Measurements from ENCODE around the gene IPPK.

Gene IPPK

GRCh38 chr9:92712767-92713166, 42.8 kb upstream of the IPPK start:
- Histone ChIP-seq H3K27me3 (ENCODE audit: low read depth, low read length) (no peaks in the 10 kb centered on the region), H3K4me1 (ENCODE audit: control insufficient read depth in 1 of 2, insufficient read depth in 2 of 2, low read length in 2 of 2) (no peaks in the 10 kb centered on the region), H3K36me3 (ENCODE audit: control insufficient read depth in 1 of 2, insufficient read depth in 2 of 2, low read length in 2 of 2) (peaks cover 49 to 67% of the 10 kb centered on the region in 2 donors), H3K4me3 (ENCODE audit: low read depth in 1 of 2, low read length in 2 of 2) (no peak overlapping the region), H3K27ac (ENCODE audit: low read length) (no peak overlapping the region), H3K9me3 (ENCODE audit: control insufficient read depth in 1 of 2, low read length in 2 of 2) (no peaks in the 10 kb centered on the region)

GRCh38 chr9:92711844-92712243, 41.9 kb upstream of the IPPK start:
- Histone ChIP-seq H3K27ac (ENCODE audit: low read length) (no peak overlapping the region), H3K36me3 (ENCODE audit: control insufficient read depth in 1 of 2, insufficient read depth in 2 of 2, low read length in 2 of 2) (peaks cover 40 to 58% of the 10 kb centered on the region in 2 donors), H3K9me3 (ENCODE audit: control insufficient read depth in 1 of 2, low read length in 2 of 2) (no peaks in the 10 kb centered on the region), H3K27me3 (ENCODE audit: low read depth, low read length) (no peaks in the 10 kb centered on the region), H3K4me1 (ENCODE audit: control insufficient read depth in 1 of 2, insufficient read depth in 2 of 2, low read length in 2 of 2) (no peaks in the 10 kb centered on the region), H3K4me3 (ENCODE audit: low read depth in 1 of 2, low read length in 2 of 2) (no peak overlapping the region)

- H3K27ac ChIP-seq (ENCODE audit: low read length), result no peak overlapping the region
- no peaks in the 10 kb centered on the region for H3K9me3 ChIP-seq (ENCODE audit: control insufficient read depth in 1 of 2, low read length in 2 of 2)
- H3K27me3 ChIP-seq (ENCODE audit: low read depth, low read length), result no peaks in the 10 kb centered on the region
- no peak overlapping the region for H3K4me3 ChIP-seq (ENCODE audit: low read depth in 1 of 2, low read length in 2 of 2)
- H3K36me3 ChIP-seq (ENCODE audit: control insufficient read depth in 1 of 2, insufficient read depth in 2 of 2, low read length in 2 of 2), result peaks cover 40 to 54% of the 10 kb centered on the region in 2 donors
- no peaks in the 10 kb centered on the region for H3K4me1 ChIP-seq (ENCODE audit: control insufficient read depth in 1 of 2, insufficient read depth in 2 of 2, low read length in 2 of 2)
These were observed 41.2 kb upstream of the IPPK start for GRCh38 chr9:92711146-92711545.

GRCh38 chr9:92710368-92710767, 40.4 kb upstream of the IPPK start:
- no peaks in the 10 kb centered on the region for H3K27me3 ChIP-seq (ENCODE audit: low read depth, low read length)
- no peak overlapping the region for H3K4me3 ChIP-seq (ENCODE audit: low read depth in 1 of 2, low read length in 2 of 2)
- H3K9me3 ChIP-seq (ENCODE audit: control insufficient read depth in 1 of 2, low read length in 2 of 2), result no peaks in the 10 kb centered on the region
- no peak overlapping the region for H3K27ac ChIP-seq (ENCODE audit: low read length)
- peaks cover 35 to 46% of the 10 kb centered on the region in 2 donors for H3K36me3 ChIP-seq (ENCODE audit: control insufficient read depth in 1 of 2, insufficient read depth in 2 of 2, low read length in 2 of 2)
- H3K4me1 ChIP-seq (ENCODE audit: control insufficient read depth in 1 of 2, insufficient read depth in 2 of 2, low read length in 2 of 2), result no peaks in the 10 kb centered on the region

- Histone ChIP-seq H3K27me3 (ENCODE audit: low read depth, low read length) (no peaks in the 10 kb centered on the region), H3K9me3 (ENCODE audit: control insufficient read depth in 1 of 2, low read length in 2 of 2) (no peaks in the 10 kb centered on the region), H3K27ac (ENCODE audit: low read length) (no peak overlapping the region), H3K4me1 (ENCODE audit: control insufficient read depth in 1 of 2, insufficient read depth in 2 of 2, low read length in 2 of 2) (no peaks in the 10 kb centered on the region), H3K36me3 (ENCODE audit: control insufficient read depth in 1 of 2, insufficient read depth in 2 of 2, low read length in 2 of 2) (peaks cover 32 to 42% of the 10 kb centered on the region in 2 donors), H3K4me3 (ENCODE audit: low read depth in 1 of 2, low read length in 2 of 2) (no peak overlapping the region)
These were observed 40.0 kb upstream of the IPPK start for GRCh38 chr9:92709954-92710353.

GRCh38 chr9:92709240-92709639, 39.3 kb upstream of the IPPK start:
- H3K9me3 ChIP-seq (ENCODE audit: control insufficient read depth in 1 of 2, low read length in 2 of 2), result no peaks in the 10 kb centered on the region
- no peak overlapping the region for H3K27ac ChIP-seq (ENCODE audit: low read length)

GRCh38 chr9:92707530-92707929, 37.6 kb upstream of the IPPK start:
- Histone ChIP-seq H3K9me3 (ENCODE audit: control insufficient read depth in 1 of 2, low read length in 2 of 2) (no peaks in the 10 kb centered on the region), H3K36me3 (ENCODE audit: control insufficient read depth in 1 of 2, insufficient read depth in 2 of 2, low read length in 2 of 2) (peaks cover 9 to 19% of the 10 kb centered on the region in 2 donors)

More at GRCh38 chr9:92709240-92709639, 39.3 kb upstream of the IPPK start:
- Histone ChIP-seq H3K4me1 (ENCODE audit: control insufficient read depth in 1 of 2, insufficient read depth in 2 of 2, low read length in 2 of 2) (no peaks in the 10 kb centered on the region), H3K4me3 (ENCODE audit: low read depth in 1 of 2, low read length in 2 of 2) (no peak overlapping the region), H3K36me3 (ENCODE audit: control insufficient read depth in 1 of 2, insufficient read depth in 2 of 2, low read length in 2 of 2) (peaks cover 25 to 35% of the 10 kb centered on the region in 2 donors), H3K27me3 (ENCODE audit: low read depth, low read length) (no peaks in the 10 kb centered on the region)

GRCh38 chr9:92706218-92706940, 36.4 kb upstream of the IPPK start:
- Histone ChIP-seq H3K27ac (ENCODE audit: low read length) (no peak overlapping the region), H3K36me3 (ENCODE audit: control insufficient read depth in 1 of 2, insufficient read depth in 2 of 2, low read length in 2 of 2) (peaks cover 9 to 11% of the 10 kb centered on the region in 2 donors), H3K4me3 (ENCODE audit: low read depth in 1 of 2, low read length in 2 of 2) (no peak overlapping the region), H3K27me3 (ENCODE audit: low read depth, low read length) (no peaks in the 10 kb centered on the region), H3K4me1 (ENCODE audit: control insufficient read depth in 1 of 2, insufficient read depth in 2 of 2, low read length in 2 of 2) (no peaks in the 10 kb centered on the region), H3K9me3 (ENCODE audit: control insufficient read depth in 1 of 2, low read length in 2 of 2) (no peaks in the 10 kb centered on the region)

More at GRCh38 chr9:92707530-92707929, 37.6 kb upstream of the IPPK start:
- H3K27ac ChIP-seq (ENCODE audit: low read length), result no peak overlapping the region
- no peaks in the 10 kb centered on the region for H3K4me1 ChIP-seq (ENCODE audit: control insufficient read depth in 1 of 2, insufficient read depth in 2 of 2, low read length in 2 of 2)
- no peak overlapping the region for H3K4me3 ChIP-seq (ENCODE audit: low read depth in 1 of 2, low read length in 2 of 2)
- H3K27me3 ChIP-seq (ENCODE audit: low read depth, low read length), result no peaks in the 10 kb centered on the region

GRCh38 chr9:92704528-92704927, 34.6 kb upstream of the IPPK start:
- no peaks in the 10 kb centered on the region for H3K4me1 ChIP-seq (ENCODE audit: control insufficient read depth in 1 of 2, insufficient read depth in 2 of 2, low read length in 2 of 2)
- no peak overlapping the region for H3K4me3 ChIP-seq (ENCODE audit: low read depth in 1 of 2, low read length in 2 of 2)
- H3K36me3 ChIP-seq (ENCODE audit: control insufficient read depth in 1 of 2, insufficient read depth in 2 of 2, low read length in 2 of 2), result no peaks in the 10 kb centered on the region
- H3K27ac ChIP-seq (ENCODE audit: low read length), result no peak overlapping the region
- no peaks in the 10 kb centered on the region for H3K27me3 ChIP-seq (ENCODE audit: low read depth, low read length)
- H3K9me3 ChIP-seq (ENCODE audit: control insufficient read depth in 1 of 2, low read length in 2 of 2), result no peaks in the 10 kb centered on the region

- peaks cover 0 to 9% of the 10 kb centered on the region in 2 donors for H3K9me3 ChIP-seq (ENCODE audit: control insufficient read depth in 1 of 2, low read length in 2 of 2)
- H3K4me3 ChIP-seq (ENCODE audit: low read depth in 1 of 2, low read length in 2 of 2), result no peak overlapping the region
- H3K36me3 ChIP-seq (ENCODE audit: control insufficient read depth in 1 of 2, insufficient read depth in 2 of 2, low read length in 2 of 2), result no peaks in the 10 kb centered on the region
- H3K4me1 ChIP-seq (ENCODE audit: control insufficient read depth in 1 of 2, insufficient read depth in 2 of 2, low read length in 2 of 2), result no peaks in the 10 kb centered on the region
- no peaks in the 10 kb centered on the region for H3K27me3 ChIP-seq (ENCODE audit: low read depth, low read length)
- no peak overlapping the region for H3K27ac ChIP-seq (ENCODE audit: low read length)
These were observed 26.7 kb upstream of the IPPK start for GRCh38 chr9:92696619-92697018.

GRCh38 chr9:92686954-92687353, 17.0 kb upstream of the IPPK start:
- Histone ChIP-seq H3K9me3 (ENCODE audit: control insufficient read depth in 1 of 2, low read length in 2 of 2) (peaks cover 0 to 13% of the 10 kb centered on the region in 2 donors), H3K27ac (ENCODE audit: low read length) (no peak overlapping the region), H3K36me3 (ENCODE audit: control insufficient read depth in 1 of 2, insufficient read depth in 2 of 2, low read length in 2 of 2) (no peaks in the 10 kb centered on the region), H3K4me3 (ENCODE audit: low read depth in 1 of 2, low read length in 2 of 2) (no peak overlapping the region), H3K4me1 (ENCODE audit: control insufficient read depth in 1 of 2, insufficient read depth in 2 of 2, low read length in 2 of 2) (no peaks in the 10 kb centered on the region), H3K27me3 (ENCODE audit: low read depth, low read length) (no peaks in the 10 kb centered on the region)

- Histone ChIP-seq H3K9me3 (ENCODE audit: control insufficient read depth in 1 of 2, low read length in 2 of 2) (peaks cover 0 to 5% of the 10 kb centered on the region in 2 donors), H3K27me3 (ENCODE audit: low read depth, low read length) (no peaks in the 10 kb centered on the region)
These were observed 15.1 kb upstream of the IPPK start for GRCh38 chr9:92685022-92685421.

More at GRCh38 chr9:92685022-92685421, 15.1 kb upstream of the IPPK start:
- Histone ChIP-seq H3K4me1 (ENCODE audit: control insufficient read depth in 1 of 2, insufficient read depth in 2 of 2, low read length in 2 of 2) (no peaks in the 10 kb centered on the region), H3K27ac (ENCODE audit: low read length) (no peak overlapping the region), H3K36me3 (ENCODE audit: control insufficient read depth in 1 of 2, insufficient read depth in 2 of 2, low read length in 2 of 2) (no peaks in the 10 kb centered on the region), H3K4me3 (ENCODE audit: low read depth in 1 of 2, low read length in 2 of 2) (no peak overlapping the region)

Data from muscle layer of duodenum (tissue), 2 donors.